Measurements from ENCODE around the gene TAL1.

DNA sequence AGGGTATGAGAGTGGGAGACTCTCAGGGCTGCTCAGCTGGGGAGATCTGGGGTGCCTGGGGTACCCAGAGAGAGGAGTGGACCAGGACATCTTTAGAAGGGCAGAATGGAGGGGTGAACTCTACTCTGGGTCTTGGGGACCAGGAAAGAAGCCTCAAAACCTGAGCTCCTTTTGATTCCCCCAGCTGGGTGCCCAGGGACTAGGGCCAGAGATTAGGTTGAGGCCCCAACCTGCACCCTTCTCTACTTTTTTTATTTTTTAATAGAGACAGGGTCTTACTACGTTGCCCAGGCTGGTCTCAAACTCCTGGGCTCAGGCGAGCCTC lies 44.1 kb downstream of the TAL1 start:
- TF ChIP-seq, protein P1, sequence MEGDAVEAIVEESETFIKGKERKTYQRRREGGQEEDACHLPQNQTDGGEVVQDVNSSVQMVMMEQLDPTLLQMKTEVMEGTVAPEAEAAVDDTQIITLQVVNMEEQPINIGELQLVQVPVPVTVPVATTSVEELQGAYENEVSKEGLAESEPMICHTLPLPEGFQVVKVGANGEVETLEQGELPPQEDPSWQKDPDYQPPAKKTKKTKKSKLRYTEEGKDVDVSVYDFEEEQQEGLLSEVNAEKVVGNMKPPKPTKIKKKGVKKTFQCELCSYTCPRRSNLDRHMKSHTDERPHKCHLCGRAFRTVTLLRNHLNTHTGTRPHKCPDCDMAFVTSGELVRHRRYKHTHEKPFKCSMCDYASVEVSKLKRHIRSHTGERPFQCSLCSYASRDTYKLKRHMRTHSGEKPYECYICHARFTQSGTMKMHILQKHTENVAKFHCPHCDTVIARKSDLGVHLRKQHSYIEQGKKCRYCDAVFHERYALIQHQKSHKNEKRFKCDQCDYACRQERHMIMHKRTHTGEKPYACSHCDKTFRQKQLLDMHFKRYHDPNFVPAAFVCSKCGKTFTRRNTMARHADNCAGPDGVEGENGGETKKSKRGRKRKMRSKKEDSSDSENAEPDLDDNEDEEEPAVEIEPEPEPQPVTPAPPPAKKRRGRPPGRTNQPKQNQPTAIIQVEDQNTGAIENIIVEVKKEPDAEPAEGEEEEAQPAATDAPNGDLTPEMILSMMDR (IDR thresholded peaks at IDR 0.05): no peak
- no peak for TF ChIP-seq POLR2A (IDR thresholded peaks at IDR 0.05)
